Stimulated activated CD4-positive, alpha-beta T cell treated with anti-CD3 and anti-CD28 coated beads, Interleukin-1b, Interleukin-23, amount 100 ng/mL, for 4 hours (primary cell): ENCODE results near the gene ERP29.
"Not testable (repeated sequence)": the region's sequence is repeated elsewhere in the genome, so short reads cannot be mapped to it uniquely, and the experiment has no call there.

Source experiments
- DNase-seq, 2 donors: peaks; one replicate each; pipeline ENCODE4 v3.0.0-alpha.2; 2020; ENCODE audit warnings: low read depth in 2 of 2

The ERP29 gene

GRCh38 chr12:112035219-112035785 is 22.1 kb downstream of the ERP29 start:
- no peak for DNase-seq

- not testable (repeated sequence) for DNase-seq
These were observed 23.4 kb downstream of the ERP29 start for GRCh38 chr12:112036614-112037013.

GRCh38 chr12:112046003-112046402 is 32.8 kb downstream of the ERP29 start:
- no peak for DNase-seq

GRCh38 chr12:112049351-112049750 is 36.1 kb downstream of the ERP29 start:
- DNase-seq: no peak

- DNase-seq: no peak
These were observed 47.9 kb downstream of the ERP29 start for GRCh38 chr12:112061137-112061536.

- no peak for DNase-seq
These were observed 50.0 kb downstream of the ERP29 start for GRCh38 chr12:112063273-112063672.

GRCh38 chr12:112066566-112066965 is 53.3 kb downstream of the ERP29 start:
- no peak for DNase-seq
